ENCODE measurements around the gene HACD3.

- no peak for TF ChIP-seq YY1 (IDR thresholded peaks at IDR 0.05; ENCODE audit: insufficient read depth, insufficient read length)
- no peak for TF ChIP-seq SUZ12 (IDR thresholded peaks at IDR 0.05; ENCODE audit: extremely low read depth, insufficient read depth, insufficient read length)
These were observed 82.9 kb downstream of the HACD3 start for GRCh38 chr15:65612949-65613744.
